ENCODE measurements around the gene FOXP2. TPM values are rescaled to one million over a fixed set of nuclear protein-coding genes. Genes with fewer than 3 reads are reported as not detected.

The FOXP2 gene
- total and polyA plus RNA-seq, 2 of the 13 experiments (the other 11 are each of a cell fraction or from before 2014, with no cell fraction given), result 0.90 TPM; not detected in 1

DNA sequence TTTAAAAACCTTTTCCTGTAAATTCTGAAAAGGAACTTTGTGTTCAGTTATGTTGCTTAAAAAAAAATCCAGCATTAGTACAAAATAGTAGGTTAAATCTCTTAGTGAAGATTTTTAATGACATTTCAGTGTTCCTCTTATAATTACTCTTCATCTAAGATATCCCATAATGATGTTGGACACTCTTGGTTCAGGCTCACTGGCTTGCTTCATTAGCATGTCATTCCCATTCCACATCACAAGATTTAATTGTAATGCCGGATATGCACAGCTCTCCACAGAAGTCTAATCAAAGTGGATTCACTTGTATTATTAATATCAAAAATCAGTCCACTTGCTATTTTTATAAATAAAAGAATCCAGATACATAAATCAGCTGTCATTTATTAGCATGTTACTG lies 327.3 kb downstream of the FOXP2 start:
- H3K9ac ChIP-seq (ENCODE audit: insufficient read depth, low read depth, low read length), result no peak overlapping the region
- POLR2A ChIA-PET, result no interaction called here
- no peak for FAIRE-seq
- peaks cover 0 to 1% of the 10 kb centered on the region in 2 experiments; a peak in 1 of 5 replicates for H3K27me3 ChIP-seq (ENCODE audit: control insufficient read depth in 1 of 2, insufficient read depth in 2 of 2, low read length in 2 of 2)
- intact Hi-C loops (cut with micrococcal nuclease; ENCODE audit: unreplicated experiment), result no loop called here
- no peak overlapping the region for H3K27ac ChIP-seq (ENCODE audit: extremely low read length, insufficient read depth, low read length)
- in situ Hi-C loops (cut with HindIII; ENCODE audit: extremely low pct_ligation_motif_present, low pct_unique_long_range_greater_than_20kb), result no loop called here
- ATAC-seq, result no peak
- WGBS (ENCODE audit: low lambda C conversion rate), result 0% methylated on average over 1 of the region's 1 CpG
- no peak for DNase-seq (ENCODE audit: low spot score)
- H3K4me2 ChIP-seq (ENCODE audit: low read depth, low read length), result no peak overlapping the region
- H4K20me1 ChIP-seq (ENCODE audit: insufficient read depth, low read length), result no peaks in the 10 kb centered on the region
- CTCF ChIA-PET (ENCODE audit: low intra/inter-chr PET ratio, low total read pairs), result no interaction called here
- TF ChIP-seq TBX2 (CRISPR knock-in tag; IDR thresholded peaks at IDR 0.05; ENCODE audit: borderline replicate concordance), result no peak
- no peak for TF ChIP-seq ISX (CRISPR knock-in tag; conservative IDR thresholded peaks at IDR 0.05)
- TF ChIP-seq NR1H2 (CRISPR knock-in tag; IDR thresholded peaks at IDR 0.05; ENCODE audit: borderline replicate concordance, low read depth), result no peak
- TF ChIP-seq XRCC5 (optimal IDR thresholded peaks at IDR 0.05; ENCODE audit: low read length), result no peak
- TF ChIP-seq ARNT (IDR thresholded peaks at IDR 0.05), result no peak
- no peak for TF ChIP-seq MED1 (CRISPR knock-in tag; IDR thresholded peaks at IDR 0.05)
- TF ChIP-seq ZNF782 (CRISPR knock-in tag; IDR thresholded peaks at IDR 0.05; ENCODE audit: borderline replicate concordance), result no peak
- no peak for TF ChIP-seq ZNF792 (CRISPR knock-in tag; IDR thresholded peaks at IDR 0.05)
- no peak for TF ChIP-seq HES4 (CRISPR knock-in tag; IDR thresholded peaks at IDR 0.05; ENCODE audit: borderline replicate concordance)
- no peak for TF ChIP-seq SOX6 (IDR thresholded peaks at IDR 0.05)
- TF ChIP-seq SOX6 (CRISPR knock-in tag; IDR thresholded peaks at IDR 0.05), result no peak
- TF ChIP-seq RAD21 (CRISPR knock-in tag; IDR thresholded peaks at IDR 0.05), result no peak
- TF ChIP-seq ZNF629 (CRISPR knock-in tag; conservative IDR thresholded peaks at IDR 0.05), result no peak
- no peak for TF ChIP-seq CEBPG (CRISPR knock-in tag; IDR thresholded peaks at IDR 0.05)
- TF ChIP-seq ZNF549 (CRISPR knock-in tag; IDR thresholded peaks at IDR 0.05), result no peak
- TF ChIP-seq ZNF256 (CRISPR knock-in tag; conservative IDR thresholded peaks at IDR 0.05), result no peak
- no peak for TF ChIP-seq TCF7 (IDR thresholded peaks at IDR 0.05; ENCODE audit: low read depth)
- TF ChIP-seq ZNF292 (CRISPR knock-in tag; IDR thresholded peaks at IDR 0.05; ENCODE audit: borderline replicate concordance, low read depth), result no peak
- TF ChIP-seq ZNF496 (CRISPR knock-in tag; IDR thresholded peaks at IDR 0.05; ENCODE audit: insufficient replicate concordance), result no peak
- no peak for TF ChIP-seq ZNF121 (CRISPR knock-in tag; IDR thresholded peaks at IDR 0.05)
- no peak for TF ChIP-seq HDAC6 (IDR thresholded peaks at IDR 0.05; ENCODE audit: low read depth, low read length)
- no peaks in the 10 kb centered on the region for H3K4me1 ChIP-seq (ENCODE audit: insufficient read depth, low read length)
- no peak overlapping the region for H2AFZ ChIP-seq (ENCODE audit: low read length)
- H3K9me3 ChIP-seq (ENCODE audit: low read length), result no peaks in the 10 kb centered on the region
- no peak overlapping the region for H3K4me3 ChIP-seq (replicated peaks in 1 of 3; ENCODE audit: insufficient read depth in 1 of 3, low read depth in 2 of 3, low read length in 3 of 3)
- no peaks in the 10 kb centered on the region for H3K36me3 ChIP-seq (replicated peaks in 1 of 2; ENCODE audit: control insufficient read depth in 1 of 2, insufficient read depth in 2 of 2, low read length in 2 of 2)
- H3K79me2 ChIP-seq (ENCODE audit: insufficient read depth, low read length), result no peaks in the 10 kb centered on the region
- BruUV-seq (replicated peaks), result no TSS peak

Small RNAs within 50 kb of the gene (microRNA-seq; reads per million reads assigned to microRNA genes)
- gene MIR3666, result not detected

Small RNAs within 50 kb of the gene (small RNA-seq; reads per million reads assigned to genes)
- gene MIR3666 (ENCODE audit: insufficient read depth in 2 of 3, insufficient read length in 3 of 3, low read depth in 2 of 3, low replicate concordance in 1 of 3) (0 reads per million in 3 experiments), gene RNA5SP238 (ENCODE audit: insufficient read depth in 2 of 3, insufficient read length in 3 of 3, low read depth in 2 of 3, low replicate concordance in 1 of 3) (0 reads per million in 3 experiments)
